ENCODE results near the gene PAPPA.

Gene PAPPA

DNA sequence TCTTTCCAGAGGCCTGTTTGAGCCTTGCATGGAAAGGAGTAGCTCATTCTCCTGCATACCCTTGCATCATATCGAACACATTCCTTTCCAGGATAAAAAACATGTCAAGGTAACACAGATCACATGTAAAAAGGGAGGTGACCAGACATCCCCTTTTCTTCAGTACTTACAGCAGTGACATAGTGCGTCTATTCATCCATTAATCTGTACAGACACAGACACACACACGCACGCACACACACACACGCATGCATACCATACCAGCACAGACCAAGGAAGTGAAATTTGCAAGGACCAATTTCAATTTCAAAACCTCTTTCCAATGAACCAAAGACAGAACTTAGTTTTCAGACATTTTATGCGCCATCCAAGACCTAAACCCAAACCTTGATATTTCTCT lies 256.0 kb downstream of the PAPPA start:
- DNase-seq (ENCODE audit: extremely low read depth in 1 of 2, low read depth in 1 of 2) = no peak

DNA sequence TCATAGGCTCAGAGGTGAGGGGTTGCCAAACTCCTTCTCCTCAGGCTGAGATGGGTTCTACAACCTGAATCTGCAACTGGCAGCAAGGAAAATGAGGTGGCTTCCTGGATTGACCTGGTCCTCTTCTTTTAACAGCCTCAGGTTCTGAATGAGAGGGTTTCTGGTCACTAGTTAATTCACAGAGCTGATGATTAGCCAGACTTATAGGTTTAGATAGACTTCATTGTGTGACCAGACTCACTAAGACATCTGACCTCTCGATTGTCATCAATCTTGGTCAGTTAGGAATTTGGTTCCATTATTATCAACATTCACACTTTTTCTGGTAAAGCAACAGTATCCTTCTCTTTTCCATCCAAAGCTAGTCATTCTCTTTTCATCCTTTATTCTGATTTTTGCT lies 257.9 kb downstream of the PAPPA start:
- DNase-seq (ENCODE audit: extremely low read depth in 1 of 2, low read depth in 1 of 2) = no peak

DNA sequence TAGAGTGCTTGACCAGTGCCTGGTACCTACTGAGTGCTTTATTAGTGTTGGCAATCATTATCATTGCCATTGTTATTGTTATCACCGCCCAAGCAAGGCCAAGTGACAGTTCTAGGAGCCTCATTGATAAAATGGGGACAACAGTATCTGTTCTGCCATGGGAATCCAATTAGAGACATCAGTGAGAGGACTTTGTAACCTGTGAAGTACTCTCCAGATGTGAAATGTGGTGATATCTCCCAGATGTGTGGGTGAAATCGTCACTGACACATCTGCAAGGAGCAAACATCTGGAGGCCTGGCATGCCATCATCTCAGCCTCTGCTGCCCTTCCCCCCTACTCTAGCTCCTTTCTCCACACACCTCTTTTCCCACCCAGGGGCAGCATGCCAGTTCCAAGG lies 260.8 kb downstream of the PAPPA start:
- no peak for DNase-seq (ENCODE audit: extremely low read depth in 1 of 2, low read depth in 1 of 2)

DNA sequence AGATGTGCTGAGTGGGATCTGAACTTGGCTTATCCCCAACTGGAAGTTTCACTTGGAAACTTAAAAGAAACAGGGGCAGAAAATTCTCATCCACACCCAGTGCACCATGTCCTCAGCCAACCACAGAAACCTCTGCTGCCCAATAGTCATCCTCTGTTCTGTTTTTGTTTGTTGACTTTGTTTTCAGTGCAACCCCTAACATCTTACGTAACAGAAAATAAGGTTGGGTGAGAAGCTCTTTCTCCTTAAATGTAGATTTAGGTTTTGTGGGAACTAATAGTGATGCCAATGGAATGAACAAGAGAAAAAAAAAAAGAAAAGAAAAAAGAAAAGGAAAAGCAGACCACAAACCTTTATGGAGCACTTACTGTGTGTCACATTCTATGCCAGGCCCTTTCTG lies 262.8 kb downstream of the PAPPA start:
- no peak for DNase-seq (ENCODE audit: extremely low read depth in 1 of 2, low read depth in 1 of 2)

DNA sequence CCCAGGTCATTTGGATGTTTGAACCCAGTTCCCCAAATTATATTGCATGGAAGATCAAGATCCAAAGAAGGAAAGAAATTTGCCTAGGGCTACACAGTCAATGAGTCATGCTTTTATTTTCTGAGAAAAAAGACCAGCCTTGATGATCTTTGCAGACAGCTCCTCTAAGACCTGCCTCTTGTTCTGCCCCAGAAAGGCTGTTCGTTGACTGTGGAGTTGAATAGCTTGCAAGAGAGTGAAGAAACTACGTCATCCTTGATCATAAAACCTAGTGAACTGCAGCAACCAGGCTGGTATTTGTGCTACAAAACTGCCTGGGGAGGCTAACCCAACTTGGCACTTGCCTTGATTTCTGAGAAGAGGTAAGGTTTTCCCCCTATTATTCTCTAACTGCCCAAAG lies 263.9 kb downstream of the PAPPA start:
- DNase-seq (ENCODE audit: extremely low read depth in 1 of 2, low read depth in 1 of 2) = no peak

DNA sequence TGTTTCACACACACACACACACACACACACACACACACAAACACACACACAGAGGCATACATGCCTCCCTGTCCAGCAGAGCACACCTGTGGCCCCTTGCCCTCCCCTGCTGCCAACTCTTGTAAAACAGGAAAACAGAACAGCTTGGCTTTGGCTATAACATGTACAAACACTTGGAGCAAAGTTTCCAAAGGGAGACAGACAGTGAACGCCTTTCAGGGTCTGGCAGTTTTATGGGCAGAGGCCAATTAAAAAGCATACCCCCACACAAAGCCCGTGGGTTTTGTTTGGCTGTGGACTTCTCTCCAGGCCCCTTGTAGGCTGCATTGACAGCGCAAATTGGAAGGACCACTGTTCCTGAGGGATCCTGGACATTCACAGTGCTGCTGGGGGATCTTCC lies 265.6 kb downstream of the PAPPA start:
- no peak for DNase-seq (ENCODE audit: extremely low read depth in 1 of 2, low read depth in 1 of 2)

DNA sequence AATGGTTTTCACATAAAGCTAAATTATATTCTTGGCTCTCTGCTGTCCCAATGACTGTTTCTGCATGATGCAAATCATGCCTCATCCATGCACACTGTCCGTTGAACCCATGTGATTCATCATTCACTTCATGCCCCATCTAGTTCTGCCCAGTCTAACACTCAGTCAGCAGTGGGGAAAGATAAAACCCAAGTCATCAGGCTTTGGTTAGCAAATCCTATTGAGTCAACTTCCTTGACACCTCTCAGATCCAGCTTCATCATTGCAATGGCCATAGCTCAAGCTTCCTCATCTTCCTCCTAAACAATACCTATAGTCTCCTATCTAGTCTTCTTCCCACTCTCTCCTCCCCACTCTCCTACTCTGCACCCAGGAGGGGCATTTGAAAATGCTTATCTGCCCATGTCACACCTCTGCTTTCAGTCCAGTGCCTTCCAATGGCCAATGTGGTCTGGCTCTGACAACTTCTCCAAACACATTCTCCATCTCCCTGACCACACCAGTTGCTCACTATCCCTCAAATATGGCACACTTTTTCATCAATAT lies 267.5 kb downstream of the PAPPA start:
- no peak for DNase-seq (ENCODE audit: extremely low read depth in 1 of 2, low read depth in 1 of 2)

DNA sequence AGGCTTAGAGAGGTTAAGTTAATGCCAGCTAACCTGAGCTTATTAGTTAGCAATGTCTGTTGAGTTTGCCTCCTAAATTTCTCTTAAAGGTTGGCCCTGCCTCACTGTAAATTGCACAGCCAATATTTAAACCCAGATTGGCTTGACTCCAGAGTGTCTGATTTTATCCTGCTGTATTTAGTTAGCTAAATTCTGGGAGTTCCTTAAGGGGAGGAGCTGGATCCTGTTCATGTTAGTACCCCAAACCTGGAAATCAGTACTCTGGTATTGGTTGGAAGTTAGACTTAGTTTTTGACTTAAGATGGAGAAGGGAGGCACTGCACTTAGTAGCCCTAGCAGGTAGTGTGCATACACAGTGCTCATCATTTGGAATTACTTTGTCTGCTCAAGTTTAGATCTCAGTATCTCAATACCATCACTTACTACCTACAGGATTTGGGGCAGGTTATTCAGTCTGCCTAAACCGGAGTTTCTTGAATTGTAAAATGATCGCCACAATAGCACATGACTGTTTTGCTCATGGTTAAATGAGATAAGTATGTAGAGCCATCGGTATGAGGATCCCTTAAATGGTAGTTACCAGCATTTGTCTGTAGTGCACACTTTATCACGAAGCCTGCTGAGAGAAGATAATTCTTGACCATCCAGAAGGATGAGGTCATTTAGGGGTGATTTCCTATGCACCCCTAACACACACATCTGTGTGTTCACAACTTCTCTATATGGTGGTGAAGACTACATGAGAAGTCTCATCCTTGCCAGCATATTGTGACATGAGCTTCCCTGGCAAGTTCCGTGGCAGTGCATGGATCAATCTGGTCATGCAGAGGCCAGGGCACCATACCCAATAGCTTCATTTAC lies 268.8 kb downstream of the PAPPA start:
- DNase-seq (ENCODE audit: extremely low read depth in 1 of 2, low read depth in 1 of 2) = no peak

DNA sequence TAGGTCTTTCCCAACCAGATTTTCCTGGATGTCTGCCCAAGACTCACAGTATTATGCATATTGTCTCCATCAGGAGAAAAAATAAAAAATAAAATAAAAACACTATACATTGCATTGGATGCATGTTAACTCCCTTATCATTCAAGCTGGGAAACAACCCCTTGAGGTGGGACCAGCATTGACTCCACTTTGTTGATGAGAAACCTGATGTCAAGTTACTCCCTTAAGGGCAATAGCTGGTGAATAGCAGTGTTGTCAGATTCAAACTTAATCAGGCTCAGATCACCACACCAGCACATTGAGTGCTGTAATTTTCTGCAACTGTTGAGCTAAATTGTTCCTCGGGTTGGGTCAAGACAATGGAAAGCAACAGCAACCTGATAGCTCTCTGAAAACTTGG lies 269.6 kb downstream of the PAPPA start:
- DNase-seq (ENCODE audit: extremely low read depth in 1 of 2, low read depth in 1 of 2) = no peak

DNA sequence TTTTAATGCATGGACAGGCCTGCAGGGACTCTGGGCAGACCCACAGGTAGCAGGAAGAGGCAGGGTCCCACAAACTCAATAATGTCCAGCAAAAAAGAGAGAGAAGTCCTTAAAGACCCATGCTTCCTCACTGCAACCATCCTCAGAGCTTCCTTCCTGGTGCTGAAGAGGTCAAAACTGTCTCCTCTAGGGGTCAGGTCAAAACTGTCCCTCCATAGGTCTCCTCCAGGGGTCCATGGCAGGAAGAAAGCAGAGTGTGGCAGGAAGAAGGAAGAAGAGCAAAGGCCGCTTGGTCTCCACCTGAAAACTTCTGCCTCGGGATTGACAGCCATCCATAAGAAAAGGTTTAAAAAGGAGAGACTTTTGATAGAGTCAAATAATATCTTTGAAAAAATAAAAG lies 271.7 kb downstream of the PAPPA start:
- no peak for DNase-seq (ENCODE audit: extremely low read depth in 1 of 2, low read depth in 1 of 2)

DNA sequence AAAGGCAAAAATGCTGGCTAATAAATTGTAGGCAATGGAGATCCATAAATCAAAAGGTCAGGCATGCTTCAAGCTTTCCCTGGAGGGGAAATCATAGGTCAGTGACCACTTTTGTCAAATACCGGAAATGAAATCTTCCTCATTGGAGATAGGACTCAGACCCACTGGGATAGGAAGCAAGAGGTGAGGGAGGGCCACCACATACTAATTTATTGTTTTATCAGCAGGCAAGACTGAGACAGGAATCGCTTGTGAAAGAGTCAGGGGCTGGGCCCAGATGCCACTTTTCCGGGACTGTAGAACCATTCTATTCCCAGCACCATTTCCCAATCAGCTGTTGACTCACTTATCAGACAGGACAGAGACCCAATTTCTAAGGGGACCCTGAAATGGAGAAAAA lies 277.3 kb downstream of the PAPPA start:
- no peak for DNase-seq (ENCODE audit: extremely low read depth in 1 of 2, low read depth in 1 of 2)

DNA sequence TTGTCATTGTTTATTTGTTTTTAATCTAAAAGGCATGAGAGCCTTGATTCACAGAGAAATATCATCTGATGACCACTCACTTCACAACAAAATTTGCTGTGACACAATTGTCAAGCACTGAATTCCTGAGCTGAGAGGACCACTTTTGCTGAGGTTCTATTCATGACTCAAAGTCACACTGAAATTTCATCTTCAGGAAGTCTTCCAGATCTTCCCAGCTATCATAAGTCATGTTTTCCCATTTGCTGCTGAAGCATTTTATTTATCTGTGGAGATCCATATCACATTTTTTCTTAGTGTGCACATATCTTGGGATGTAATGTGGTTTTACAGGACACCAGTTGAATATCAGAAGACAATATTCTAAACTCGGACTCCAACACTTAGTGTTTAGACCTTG lies 278.5 kb downstream of the PAPPA start:
- DNase-seq (ENCODE audit: extremely low read depth in 1 of 2, low read depth in 1 of 2) = no peak

DNA sequence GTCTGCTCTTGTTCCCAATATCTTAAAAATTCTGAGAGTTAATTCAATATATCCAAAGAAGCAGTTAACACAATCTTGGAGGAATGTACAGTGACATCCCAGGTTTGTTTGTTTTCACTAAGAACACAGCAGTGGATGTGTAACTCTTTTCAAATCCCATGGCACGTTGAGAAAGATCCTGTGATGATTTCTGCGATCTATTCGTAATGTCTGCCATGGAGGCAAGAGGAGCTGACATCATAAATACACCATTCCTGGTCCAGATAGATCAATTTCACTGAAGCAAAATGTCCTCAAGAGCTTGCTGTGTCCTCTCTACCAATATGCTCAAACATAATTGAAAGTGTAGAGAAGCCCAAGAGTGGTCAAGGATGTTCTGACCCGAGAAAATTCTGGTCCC lies 280.7 kb downstream of the PAPPA start:
- DNase-seq (ENCODE audit: extremely low read depth in 1 of 2, low read depth in 1 of 2) = no peak

DNA sequence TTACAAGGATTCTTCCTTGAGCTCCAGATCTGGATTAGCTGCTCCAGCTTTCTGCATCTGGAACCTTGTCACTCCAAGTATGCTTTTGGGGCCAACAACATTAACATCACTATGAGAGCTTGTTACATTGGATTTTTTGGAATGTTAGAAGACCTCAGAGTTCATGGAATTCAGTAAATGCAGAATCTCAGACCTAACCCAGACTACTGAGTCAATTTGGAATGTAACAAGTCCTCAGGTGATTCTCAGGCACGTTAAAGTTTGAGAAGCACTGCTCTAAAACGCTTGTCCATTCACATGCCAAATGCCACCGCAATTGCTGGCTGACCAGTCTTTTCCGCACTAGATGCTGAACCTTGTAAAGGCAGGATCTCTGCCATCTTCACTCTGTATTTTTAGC lies 282.1 kb downstream of the PAPPA start:
- no peak for DNase-seq (ENCODE audit: extremely low read depth in 1 of 2, low read depth in 1 of 2)

DNA sequence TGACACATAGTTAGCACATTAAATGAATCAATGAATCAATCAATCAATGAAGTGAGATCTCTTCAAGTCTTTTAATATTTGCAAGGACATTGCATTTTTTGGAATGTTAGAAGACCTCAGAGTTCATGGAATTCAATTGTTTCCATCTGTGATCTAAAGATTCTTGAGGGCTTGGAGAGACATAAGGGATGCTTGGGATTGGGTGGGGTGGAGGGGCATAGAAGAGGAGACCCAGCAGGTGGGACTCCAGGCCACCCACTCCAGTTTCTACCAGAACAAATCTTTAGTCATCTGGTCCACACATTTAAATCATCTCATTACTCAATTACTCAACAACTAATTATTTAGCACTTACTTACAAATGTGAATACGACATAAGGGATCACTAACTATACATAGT lies 282.5 kb downstream of the PAPPA start:
- DNase-seq (ENCODE audit: extremely low read depth in 1 of 2, low read depth in 1 of 2) = no peak

DNA sequence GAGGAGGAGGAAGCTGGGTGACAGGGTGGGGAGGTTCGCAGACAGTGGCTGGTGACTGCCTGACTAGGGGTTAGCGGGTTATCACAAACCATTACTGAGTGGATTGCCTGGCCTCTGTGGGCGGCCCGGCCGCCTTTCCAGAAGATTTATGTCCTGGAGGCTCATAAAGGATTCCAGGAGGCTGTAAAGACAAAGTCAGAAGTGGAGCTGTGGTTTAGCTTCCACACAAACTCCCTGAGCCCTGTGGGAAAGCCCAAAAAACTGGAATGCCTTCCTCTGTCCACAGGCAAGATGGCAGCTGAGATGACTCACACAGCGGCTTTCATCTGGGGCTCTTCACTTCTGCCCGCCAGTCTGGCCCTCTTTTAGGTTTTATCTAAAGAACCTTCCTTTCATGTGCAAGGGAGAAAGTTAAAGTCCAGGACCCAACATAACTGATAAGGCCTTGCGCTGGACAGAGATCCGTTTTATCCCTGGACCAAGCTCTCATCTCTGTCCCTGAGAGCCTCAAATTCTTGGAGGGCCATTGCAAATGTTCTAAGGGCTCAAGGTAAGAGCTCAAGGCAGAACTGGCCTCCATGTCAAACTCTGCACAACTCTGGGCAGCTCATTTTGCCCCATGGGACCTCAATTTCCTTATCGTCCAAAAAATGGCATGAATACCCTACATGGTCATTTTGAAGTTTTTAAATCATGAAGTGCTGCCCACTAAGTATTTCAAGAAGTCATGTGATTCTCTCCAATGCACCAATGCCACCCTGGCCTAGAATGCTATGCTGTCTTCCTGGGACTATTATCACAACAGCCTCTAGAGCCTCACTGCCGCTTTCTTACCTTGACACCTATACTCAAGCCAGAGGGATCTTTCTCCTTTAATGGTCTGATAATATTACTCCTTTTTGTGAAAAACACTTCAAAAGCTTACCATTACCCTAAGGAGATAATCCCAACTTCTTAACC lies 284.1 kb downstream of the PAPPA start:
- DNase-seq (ENCODE audit: extremely low read depth in 1 of 2, low read depth in 1 of 2) = no peak

DNA sequence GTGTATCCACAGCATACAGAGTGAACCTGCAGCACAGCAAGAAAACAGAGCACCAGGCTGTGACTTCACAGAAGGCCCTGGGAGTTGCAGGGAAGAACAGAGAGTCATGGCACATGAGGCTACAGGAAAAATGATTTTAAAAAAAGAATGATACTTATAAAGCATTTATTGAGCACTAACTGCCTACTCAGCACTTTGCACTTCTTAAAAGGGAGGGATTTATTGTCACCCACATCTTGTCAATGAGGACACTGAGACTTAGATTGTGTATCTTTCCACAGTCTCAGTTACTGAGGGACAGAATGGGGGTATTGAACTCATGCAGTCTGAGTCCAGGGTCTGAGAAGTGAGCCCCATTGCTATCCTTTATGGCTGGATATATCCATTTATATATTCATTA lies 288.9 kb downstream of the PAPPA start:
- DNase-seq (ENCODE audit: extremely low read depth in 1 of 2, low read depth in 1 of 2) = no peak

DNA sequence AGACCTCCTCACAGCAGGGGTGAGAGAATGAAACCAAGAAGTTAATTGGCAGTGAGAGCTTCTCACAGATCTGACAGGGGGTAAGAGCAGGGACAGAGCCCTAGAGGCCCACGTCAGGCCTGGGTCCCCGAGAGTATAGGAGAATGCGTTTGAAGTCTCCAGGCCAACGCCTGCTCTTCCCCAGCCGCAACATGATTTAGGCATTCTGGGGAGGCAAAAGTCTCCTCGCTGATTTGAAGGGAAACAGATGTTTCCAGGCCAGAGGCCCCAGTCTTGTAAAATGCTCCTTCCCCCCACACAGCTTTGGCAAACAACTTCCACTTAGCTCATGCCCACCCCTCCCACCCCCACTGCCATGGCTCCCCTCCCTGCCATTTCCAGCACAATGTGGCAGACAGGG lies 294.3 kb downstream of the PAPPA start:
- no peak for DNase-seq (ENCODE audit: extremely low read depth in 1 of 2, low read depth in 1 of 2)

DNA sequence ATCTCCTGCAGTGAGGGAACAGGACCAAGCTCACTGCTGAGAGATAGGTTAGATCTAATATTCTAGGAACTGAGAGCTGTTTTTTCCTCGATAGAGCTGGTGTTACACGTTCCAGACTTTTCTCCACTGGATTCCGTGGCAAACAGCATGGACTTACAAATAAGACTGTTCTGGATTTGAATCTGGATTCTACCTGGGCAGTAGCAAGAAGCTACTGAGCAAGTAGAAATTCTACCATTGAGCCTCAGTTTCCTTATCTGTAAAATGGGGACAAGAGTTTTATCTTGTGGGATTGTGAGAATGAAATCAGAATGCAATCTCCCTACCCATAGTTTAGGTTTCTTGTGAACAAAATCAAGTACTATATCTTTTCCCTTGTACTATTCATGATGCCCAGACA lies 294.8 kb downstream of the PAPPA start:
- no peak for DNase-seq (ENCODE audit: extremely low read depth in 1 of 2, low read depth in 1 of 2)

DNA sequence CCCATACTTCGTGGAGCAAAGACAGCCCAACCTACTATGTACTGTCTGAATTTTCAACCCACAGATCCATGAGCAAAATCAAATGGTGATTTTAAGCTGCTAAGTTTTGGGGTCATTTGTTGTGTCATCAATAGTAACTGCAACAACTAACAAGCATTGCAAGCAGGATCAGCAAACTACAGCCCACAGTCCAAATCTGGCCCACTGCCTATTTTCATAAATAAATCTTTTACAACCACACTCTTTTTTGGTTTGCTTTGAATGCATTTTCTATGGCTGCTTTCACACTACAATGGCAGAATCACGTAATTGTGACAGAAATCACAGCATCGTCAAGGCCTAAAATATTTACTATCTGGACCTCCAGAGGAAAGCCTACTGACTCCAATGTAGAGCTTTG lies 296.4 kb downstream of the PAPPA start:
- no peak for DNase-seq (ENCODE audit: extremely low read depth in 1 of 2, low read depth in 1 of 2)

DNA sequence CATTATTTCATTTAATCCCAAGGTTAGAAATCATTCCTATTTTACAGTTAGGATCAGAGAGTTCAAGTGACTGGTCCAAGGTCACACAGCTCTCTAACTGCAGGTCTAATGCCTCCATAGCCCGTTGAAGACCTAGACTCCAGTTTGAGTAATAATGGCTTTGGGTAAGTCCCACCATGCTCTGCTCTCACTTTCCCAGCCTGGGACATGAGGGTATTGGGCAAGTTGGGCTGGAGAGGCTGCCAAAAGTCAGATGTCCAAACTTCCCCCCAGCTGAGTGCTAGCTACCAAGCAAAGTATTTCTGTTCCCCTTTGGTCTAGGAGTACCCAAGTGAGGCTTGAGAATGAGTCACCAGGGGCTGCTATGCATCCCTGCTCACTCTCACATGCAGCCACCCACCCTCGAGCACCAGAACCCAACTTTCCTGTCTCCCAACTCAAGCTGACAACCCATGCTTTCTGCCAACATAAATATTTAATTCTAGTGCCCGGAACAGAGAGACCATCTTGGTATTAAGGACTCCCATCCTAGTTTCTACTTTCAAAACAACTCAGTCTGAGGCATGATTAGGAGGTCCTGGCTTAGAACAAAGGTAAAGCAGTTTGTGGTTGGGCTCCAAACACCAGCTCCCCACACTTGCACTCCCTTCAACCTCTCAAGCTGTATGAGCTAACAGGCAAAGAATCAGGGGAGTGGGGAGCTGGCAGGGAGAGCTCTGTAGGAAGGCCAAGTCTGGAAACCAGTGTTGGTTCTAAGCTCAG lies 297.0 kb downstream of the PAPPA start:
- DNase-seq (ENCODE audit: extremely low read depth in 1 of 2, low read depth in 1 of 2) = no peak
